ENCODE data around the gene KARS1.

The KARS1 gene

DNA sequence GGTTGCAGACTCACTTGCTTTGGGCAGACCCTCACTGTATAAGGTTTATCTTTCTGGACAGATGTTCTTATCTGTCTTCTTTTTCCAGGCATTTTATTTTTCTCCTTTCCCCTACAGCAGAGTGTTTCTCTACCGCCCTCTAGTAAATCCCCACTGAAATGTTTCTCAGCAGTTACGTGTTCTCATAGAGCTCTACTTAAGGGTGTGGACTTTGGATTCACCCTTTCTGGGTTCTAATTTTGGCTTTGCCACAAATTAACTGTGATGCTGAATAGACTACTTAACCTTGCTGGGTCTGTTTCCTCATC, 26.3 kb downstream of the KARS1 start:
- no peak overlapping the region for H3K4me3 ChIP-seq (IDR thresholded peaks at IDR 0.05; ENCODE audit: insufficient read depth, low read depth, low read length)
- H3K79me2 ChIP-seq (ENCODE audit: insufficient read depth, low read depth), result peaks cover 6% of the 10 kb centered on the region; the same call in 1 of the 2 replicates
- H4K20me1 ChIP-seq (ENCODE audit: insufficient read depth), result no peaks in the 10 kb centered on the region
- H3K4me1 ChIP-seq (ENCODE audit: low read depth, poor library complexity, severe bottlenecking), result peaks cover 13% of the 10 kb centered on the region
- H3K27me3 ChIP-seq (ENCODE audit: insufficient read depth, low read depth), result no peaks in the 10 kb centered on the region
- H3K9ac ChIP-seq, result no peak overlapping the region
- 0 out of 2 replicates have a peak overlapping the region, but pooled peaks have one; percentile 80 for H3K4me2 ChIP-seq
- no peak overlapping the region for H3K27ac ChIP-seq
- H3K36me3 ChIP-seq (ENCODE audit: insufficient read depth), result no peaks in the 10 kb centered on the region
- TF ChIP-seq, protein P1, sequence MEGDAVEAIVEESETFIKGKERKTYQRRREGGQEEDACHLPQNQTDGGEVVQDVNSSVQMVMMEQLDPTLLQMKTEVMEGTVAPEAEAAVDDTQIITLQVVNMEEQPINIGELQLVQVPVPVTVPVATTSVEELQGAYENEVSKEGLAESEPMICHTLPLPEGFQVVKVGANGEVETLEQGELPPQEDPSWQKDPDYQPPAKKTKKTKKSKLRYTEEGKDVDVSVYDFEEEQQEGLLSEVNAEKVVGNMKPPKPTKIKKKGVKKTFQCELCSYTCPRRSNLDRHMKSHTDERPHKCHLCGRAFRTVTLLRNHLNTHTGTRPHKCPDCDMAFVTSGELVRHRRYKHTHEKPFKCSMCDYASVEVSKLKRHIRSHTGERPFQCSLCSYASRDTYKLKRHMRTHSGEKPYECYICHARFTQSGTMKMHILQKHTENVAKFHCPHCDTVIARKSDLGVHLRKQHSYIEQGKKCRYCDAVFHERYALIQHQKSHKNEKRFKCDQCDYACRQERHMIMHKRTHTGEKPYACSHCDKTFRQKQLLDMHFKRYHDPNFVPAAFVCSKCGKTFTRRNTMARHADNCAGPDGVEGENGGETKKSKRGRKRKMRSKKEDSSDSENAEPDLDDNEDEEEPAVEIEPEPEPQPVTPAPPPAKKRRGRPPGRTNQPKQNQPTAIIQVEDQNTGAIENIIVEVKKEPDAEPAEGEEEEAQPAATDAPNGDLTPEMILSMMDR (conservative IDR thresholded peaks at IDR 0.05; ENCODE audit: low read depth, low read length), result no peak
- H2AFZ ChIP-seq (ENCODE audit: low read depth), result no peak overlapping the region

DNA sequence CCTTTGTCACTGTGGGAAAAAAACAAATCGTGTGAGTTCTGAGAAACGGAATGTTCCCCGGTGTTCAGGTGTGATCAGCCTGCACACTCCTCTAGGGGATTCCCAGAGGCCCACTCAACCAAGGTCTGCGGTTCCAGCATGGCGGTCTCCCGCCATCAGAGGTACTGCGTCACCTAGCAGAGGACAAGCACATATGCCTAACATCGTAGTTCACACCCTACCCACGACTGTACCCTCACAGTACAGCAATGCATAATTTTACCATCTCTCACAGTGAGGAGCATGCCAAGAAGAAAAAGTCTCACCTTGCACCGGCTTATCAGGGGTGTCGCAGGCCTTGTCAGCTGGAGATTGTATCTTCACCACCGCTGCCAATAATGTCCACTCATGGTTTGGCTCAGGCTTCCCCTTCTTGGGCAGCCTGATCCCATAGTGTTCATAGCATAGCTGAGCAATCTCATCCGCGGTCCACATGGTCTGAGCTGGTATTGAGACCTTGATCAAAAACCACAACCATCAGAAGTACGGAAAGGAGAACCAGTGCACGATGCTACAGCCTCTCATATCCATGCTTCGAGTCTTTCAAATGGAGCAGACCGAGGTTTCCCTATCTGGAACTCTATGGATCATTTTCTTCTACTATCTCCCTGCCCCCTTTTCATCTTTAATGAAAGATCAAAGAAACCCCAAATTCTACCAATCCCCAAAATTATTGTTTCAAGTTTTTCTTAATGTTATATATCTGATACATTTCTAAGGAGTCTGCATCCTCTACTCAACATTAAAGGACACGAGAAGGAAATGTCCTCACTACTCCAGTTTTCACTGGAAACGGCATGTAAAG, 26.9 kb downstream of the KARS1 start:
- Histone ChIP-seq H2AFZ (ENCODE audit: low read depth) (no peak overlapping the region), H3K4me2 (no peak overlapping the region)

DNA sequence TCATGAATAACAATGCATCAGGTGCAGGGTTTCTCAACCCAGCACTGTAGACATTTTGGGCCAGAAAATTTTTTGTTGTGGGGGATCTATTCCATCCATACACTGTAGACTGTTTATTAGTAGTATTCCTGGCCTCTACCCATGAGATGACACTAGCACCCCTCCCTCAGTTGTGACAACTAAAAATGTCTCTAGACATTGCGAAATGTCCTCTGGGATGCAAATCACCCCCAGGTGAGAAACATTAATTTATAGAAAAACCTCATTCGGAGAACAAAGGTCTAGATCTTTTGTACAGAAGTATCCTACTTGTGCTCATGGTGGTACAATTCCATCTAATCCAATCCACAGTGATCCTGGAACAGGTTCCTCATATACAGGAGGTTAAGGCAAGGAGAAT, 28.7 kb downstream of the KARS1 start:
- Histone ChIP-seq H3K4me1 (ENCODE audit: low read depth, poor library complexity, severe bottlenecking) (peaks cover 13% of the 10 kb centered on the region), H3K27ac (no peak overlapping the region), H3K36me3 (ENCODE audit: insufficient read depth) (no peaks in the 10 kb centered on the region), H3K4me3 (IDR thresholded peaks at IDR 0.05; ENCODE audit: insufficient read depth, low read depth, low read length) (no peak overlapping the region), H2AFZ (ENCODE audit: low read depth) (no peak overlapping the region), H3K9ac (no peak overlapping the region), H3K4me2 (no peak overlapping the region), H3K79me2 (ENCODE audit: insufficient read depth, low read depth) (peaks cover 6% of the 10 kb centered on the region; the same call in 1 of the 2 replicates), H3K27me3 (ENCODE audit: insufficient read depth, low read depth) (no peaks in the 10 kb centered on the region), H4K20me1 (ENCODE audit: insufficient read depth) (no peaks in the 10 kb centered on the region)
- TF ChIP-seq, protein P1 (conservative IDR thresholded peaks at IDR 0.05; ENCODE audit: low read depth, low read length), result no peak

More for the DNA sequence above, 26.9 kb downstream of the KARS1 start:
- H3K27ac ChIP-seq, result no peak overlapping the region
- peaks cover 13% of the 10 kb centered on the region for H3K4me1 ChIP-seq (ENCODE audit: low read depth, poor library complexity, severe bottlenecking)
- H3K4me3 ChIP-seq (IDR thresholded peaks at IDR 0.05; ENCODE audit: insufficient read depth, low read depth, low read length), result no peak overlapping the region
- peaks cover 6% of the 10 kb centered on the region; the same call in 1 of the 2 replicates for H3K79me2 ChIP-seq (ENCODE audit: insufficient read depth, low read depth)
- H3K27me3 ChIP-seq (ENCODE audit: insufficient read depth, low read depth), result no peaks in the 10 kb centered on the region
- H3K36me3 ChIP-seq (ENCODE audit: insufficient read depth), result no peaks in the 10 kb centered on the region
- no peak overlapping the region for H3K9ac ChIP-seq
- H4K20me1 ChIP-seq (ENCODE audit: insufficient read depth), result no peaks in the 10 kb centered on the region
- TF ChIP-seq, protein P1 (conservative IDR thresholded peaks at IDR 0.05; ENCODE audit: low read depth, low read length), result no peak

DNA sequence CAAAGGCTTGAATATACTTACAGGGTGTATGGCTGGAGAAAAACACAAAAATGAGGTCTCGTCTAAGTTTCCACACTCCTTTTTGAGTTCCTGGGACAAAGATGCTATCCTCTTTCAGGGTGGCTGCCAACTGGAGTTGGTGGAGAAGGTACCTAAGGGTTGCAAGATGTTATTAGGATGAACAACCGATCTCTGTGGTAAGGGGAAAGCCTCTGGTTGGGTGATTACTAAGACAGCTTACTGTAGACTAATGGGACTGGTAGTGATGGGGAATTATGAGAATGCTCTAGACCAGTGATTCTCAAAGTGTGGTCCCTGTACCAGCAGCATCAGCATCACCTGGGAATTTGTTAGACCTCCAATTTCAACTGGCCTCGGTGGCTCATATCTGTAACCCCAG, 30.3 kb downstream of the KARS1 start:
- Histone ChIP-seq H3K4me2 (no peak overlapping the region), H3K27me3 (ENCODE audit: insufficient read depth, low read depth) (no peaks in the 10 kb centered on the region), H3K27ac (no peak overlapping the region), H4K20me1 (ENCODE audit: insufficient read depth) (no peaks in the 10 kb centered on the region), H2AFZ (ENCODE audit: low read depth) (no peak overlapping the region), H3K4me1 (ENCODE audit: low read depth, poor library complexity, severe bottlenecking) (peaks cover 9% of the 10 kb centered on the region), H3K9ac (no peak overlapping the region), H3K4me3 (IDR thresholded peaks at IDR 0.05; ENCODE audit: insufficient read depth, low read depth, low read length) (no peak overlapping the region), H3K79me2 (ENCODE audit: insufficient read depth, low read depth) (peaks cover 5% of the 10 kb centered on the region; the same call in 1 of the 2 replicates), H3K36me3 (ENCODE audit: insufficient read depth) (no peaks in the 10 kb centered on the region)
- TF ChIP-seq, protein P1 (conservative IDR thresholded peaks at IDR 0.05; ENCODE audit: low read depth, low read length), result no peak

Measured in KMS-11 (cell line).